Glutamatergic neuron (in vitro differentiated cells): ENCODE data around the gene PTBP3. TPM values are rescaled to one million over a fixed set of nuclear protein-coding genes. Genes with fewer than 3 reads are reported as not detected.

Source experiments
- DNase-seq: peaks from one replicate; pipeline ENCODE4 v3.0.0; 2022
- H3K27ac Mint-ChIP-seq: one replicate; pipeline ENCODE4 v1.8.0; 2020; ENCODE audit warnings: mild to moderate bottlenecking, mixed read lengths, inconsistent platforms; ENCODE audit not compliant: unreplicated experiment
- H3K27me3 Mint-ChIP-seq: one replicate; pipeline ENCODE4 v1.8.0; 2020; ENCODE audit warnings: mild to moderate bottlenecking, moderate library complexity, mixed read lengths, inconsistent platforms; ENCODE audit not compliant: unreplicated experiment
- H3K36me3 Mint-ChIP-seq: one replicate; pipeline ENCODE4 v1.8.0; 2020; ENCODE audit warnings: mild to moderate bottlenecking, mixed read lengths, inconsistent platforms; ENCODE audit not compliant: unreplicated experiment
- H3K4me1 Mint-ChIP-seq: one replicate; pipeline ENCODE4 v1.8.0; 2020; ENCODE audit warnings: mild to moderate bottlenecking, low read depth, mixed read lengths, inconsistent platforms; ENCODE audit not compliant: unreplicated experiment
- H3K4me3 Mint-ChIP-seq: one replicate; pipeline ENCODE4 v1.8.0; 2020; ENCODE audit warnings: mild to moderate bottlenecking, mixed read lengths, inconsistent platforms; ENCODE audit not compliant: unreplicated experiment
- H3K9me3 Mint-ChIP-seq: one replicate; pipeline ENCODE4 v1.8.0; 2020; ENCODE audit warnings: mild to moderate bottlenecking, moderate library complexity, mixed read lengths, inconsistent platforms; ENCODE audit not compliant: unreplicated experiment
- total RNA-seq: library from RNA; stranded (reverse); fragmentation: NEBNext Ultra II Directional; extraction: Animal tissue kit (Norgen Biotek cat#: 25700); gene quantifications from one replicate; pipeline ENCODE4 v1.2.1, GENCODE V29; 2021; ENCODE audit not compliant: unreplicated experiment
- TF ChIP-seq, protein P1 (sequence below): fragments of 200-600 bp; sonication (generic); IDR thresholded peaks from one replicate; pipeline ENCODE4 v1.5.0; 2021; ENCODE audit not compliant: partially characterized antibody, unreplicated experiment

Gene PTBP3
- total RNA-seq, 1 donor from 2014 or later, result 48.6 TPM

DNA sequence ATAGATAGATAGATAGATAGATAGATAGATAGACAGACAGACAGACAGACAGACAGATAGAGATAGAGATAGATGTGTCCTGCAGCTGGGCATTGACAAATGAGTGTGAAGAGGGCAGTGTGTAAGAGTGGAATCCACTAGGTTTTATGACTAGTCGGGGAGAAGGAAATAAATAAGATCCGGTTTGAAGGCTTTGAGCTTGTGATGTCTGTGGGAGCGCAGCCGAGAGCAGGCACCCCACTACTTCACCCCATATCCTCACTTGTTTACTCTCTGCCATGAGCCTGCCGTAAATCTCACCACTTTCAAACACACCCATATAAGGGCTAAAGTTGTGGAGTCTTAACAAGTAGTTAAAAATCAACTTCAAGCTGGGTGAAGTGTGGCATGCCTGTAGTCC lies 156.9 kb downstream of the PTBP3 start:
- Mint-ChIP-seq H3K9me3 (peaks cover 6% of the 10 kb centered on the region), H3K27ac (no peak overlapping the region), H3K4me3 (peak overlapping the region; percentile 86), H3K27me3 (peaks cover 5% of the 10 kb centered on the region), H3K4me1 (peaks cover 14% of the 10 kb centered on the region), H3K36me3 (peaks cover 5% of the 10 kb centered on the region)
- TF ChIP-seq, protein P1, sequence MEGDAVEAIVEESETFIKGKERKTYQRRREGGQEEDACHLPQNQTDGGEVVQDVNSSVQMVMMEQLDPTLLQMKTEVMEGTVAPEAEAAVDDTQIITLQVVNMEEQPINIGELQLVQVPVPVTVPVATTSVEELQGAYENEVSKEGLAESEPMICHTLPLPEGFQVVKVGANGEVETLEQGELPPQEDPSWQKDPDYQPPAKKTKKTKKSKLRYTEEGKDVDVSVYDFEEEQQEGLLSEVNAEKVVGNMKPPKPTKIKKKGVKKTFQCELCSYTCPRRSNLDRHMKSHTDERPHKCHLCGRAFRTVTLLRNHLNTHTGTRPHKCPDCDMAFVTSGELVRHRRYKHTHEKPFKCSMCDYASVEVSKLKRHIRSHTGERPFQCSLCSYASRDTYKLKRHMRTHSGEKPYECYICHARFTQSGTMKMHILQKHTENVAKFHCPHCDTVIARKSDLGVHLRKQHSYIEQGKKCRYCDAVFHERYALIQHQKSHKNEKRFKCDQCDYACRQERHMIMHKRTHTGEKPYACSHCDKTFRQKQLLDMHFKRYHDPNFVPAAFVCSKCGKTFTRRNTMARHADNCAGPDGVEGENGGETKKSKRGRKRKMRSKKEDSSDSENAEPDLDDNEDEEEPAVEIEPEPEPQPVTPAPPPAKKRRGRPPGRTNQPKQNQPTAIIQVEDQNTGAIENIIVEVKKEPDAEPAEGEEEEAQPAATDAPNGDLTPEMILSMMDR, result no peak
- no peak for DNase-seq

DNA sequence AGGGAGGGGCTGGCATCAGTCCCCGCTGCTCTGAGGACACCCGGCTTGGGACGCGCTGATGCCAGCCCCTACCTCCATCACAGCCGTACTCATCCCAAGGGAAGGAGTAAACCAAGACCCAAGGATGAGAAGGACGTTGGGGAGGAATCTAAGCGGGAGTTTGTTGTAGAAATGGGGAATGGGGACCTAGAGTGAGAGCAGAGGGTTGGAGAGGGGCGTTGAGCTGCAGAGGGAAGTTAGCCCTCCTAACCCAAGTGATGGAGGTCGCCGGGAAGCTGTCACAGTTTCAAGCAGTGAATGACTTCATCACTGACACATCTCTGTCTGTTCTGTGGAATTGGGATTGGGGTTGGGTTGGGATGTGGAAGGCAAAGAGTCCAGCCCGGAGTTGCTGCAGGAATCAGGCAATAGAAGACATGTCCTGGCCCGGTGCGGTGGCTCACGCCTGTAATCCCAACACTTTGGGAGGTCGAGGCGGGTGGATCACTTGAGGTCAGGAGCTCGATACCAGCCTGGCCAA lies 157.6 kb downstream of the PTBP3 start:
- peak overlapping the region; percentile 86 for H3K4me3 Mint-ChIP-seq
- peak overlapping the region; percentile 69 for H3K27ac Mint-ChIP-seq
- TF ChIP-seq, protein P1, result no peak
- DNase-seq, result no peak
- H3K36me3 Mint-ChIP-seq, result peaks cover 5% of the 10 kb centered on the region
- peaks cover 5% of the 10 kb centered on the region for H3K27me3 Mint-ChIP-seq
- H3K4me1 Mint-ChIP-seq, result peaks cover 11% of the 10 kb centered on the region
- peaks cover 6% of the 10 kb centered on the region for H3K9me3 Mint-ChIP-seq

DNA sequence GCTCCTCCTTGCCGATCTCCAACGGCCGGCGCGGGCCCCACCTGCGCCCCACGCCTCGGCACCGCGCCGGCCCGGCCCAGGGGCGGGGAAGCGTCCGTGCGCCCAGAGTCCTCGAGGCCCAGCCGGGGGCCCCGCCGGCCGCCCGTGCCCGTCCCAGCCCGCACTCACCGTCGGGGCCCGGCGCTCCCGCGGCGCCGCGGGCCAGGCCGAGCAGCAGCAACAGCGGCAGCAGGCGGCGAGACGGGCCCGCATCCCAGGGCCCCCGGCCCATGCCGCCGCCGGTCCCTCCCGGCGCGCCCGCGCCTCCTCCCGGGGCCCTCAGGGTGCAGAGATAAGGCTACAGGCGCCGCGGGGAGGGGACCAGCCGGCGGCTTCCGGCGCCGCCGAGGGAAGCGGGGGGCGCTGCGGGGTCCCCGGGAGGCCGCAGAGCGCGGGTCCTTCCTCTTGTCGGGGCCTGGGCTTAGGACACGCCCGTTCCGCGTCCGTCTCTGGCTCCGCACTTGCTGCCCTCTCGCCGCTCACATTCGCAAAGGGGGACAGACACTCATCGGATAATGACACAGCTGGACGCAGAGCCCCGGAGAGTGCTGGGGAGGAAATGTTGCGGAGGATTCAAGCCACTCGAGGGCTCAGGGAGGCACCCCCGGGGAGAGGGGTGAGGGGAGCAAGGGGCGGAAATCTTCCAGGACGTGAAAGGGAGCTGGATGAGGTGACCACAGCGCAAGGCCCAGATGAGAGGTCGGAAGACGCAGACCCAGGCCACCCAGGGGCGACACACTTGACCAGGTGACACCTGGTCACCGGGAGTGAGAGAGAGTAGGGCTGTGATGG lies 158.2 kb downstream of the PTBP3 start, which contains the start of gene SUSD1:
Gene SUSD1, minus strand, starts transcription at position 333 of the 831 bp plus-strand sequence. Its CDS starts 62 bp downstream, at position 271.
- Mint-ChIP-seq H3K4me3 (peak within 1 kb of the TSS; percentile 87), H3K27ac (peak within 1 kb of the TSS; percentile 88), H3K9me3 (peaks cover 6% of the 10 kb centered on the region), H3K4me1 (peaks cover 7% of the 10 kb centered on the region), H3K27me3 (peaks cover 5% of the 10 kb centered on the region), H3K36me3 (peaks cover 9% of the 10 kb centered on the region)
- DNase-seq, result peak; percentile 66
- TF ChIP-seq, protein P1, result no peak

DNA sequence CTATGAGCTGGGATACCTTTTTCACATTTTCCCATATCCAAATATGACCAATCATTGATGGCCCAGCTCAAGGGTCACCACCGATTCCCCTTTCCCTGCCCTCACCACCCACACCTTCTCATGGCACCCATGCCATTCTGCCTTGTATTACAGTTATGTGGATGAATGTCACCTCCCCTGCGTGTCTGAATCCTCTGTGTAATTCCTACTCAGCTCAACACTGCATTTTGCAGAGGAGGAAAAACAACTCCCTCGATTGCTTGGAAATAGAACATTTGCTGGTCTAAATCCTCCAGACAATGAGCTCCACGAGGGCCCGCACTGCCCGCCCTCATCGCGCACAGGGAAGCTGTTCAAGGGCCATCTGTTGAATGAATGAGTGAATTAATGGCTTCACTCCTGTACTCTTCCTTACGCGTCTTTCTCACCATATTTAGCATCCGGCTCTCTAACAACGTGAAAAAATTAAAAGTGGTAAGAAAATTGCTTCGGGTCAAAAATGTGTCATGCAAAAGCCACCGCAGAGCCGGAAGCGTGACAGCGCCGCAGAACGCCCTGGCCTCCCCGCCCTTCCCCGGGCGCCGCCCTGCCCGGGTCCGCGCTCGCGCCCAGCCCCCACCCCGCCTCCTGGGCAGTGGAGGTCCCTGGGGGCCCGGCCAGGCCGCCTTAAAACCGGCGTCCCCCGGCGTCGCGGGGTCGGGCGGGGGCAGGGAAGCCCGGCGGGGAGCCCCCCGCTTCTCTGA lies 159.0 kb downstream of the PTBP3 start:
- Mint-ChIP-seq H3K4me1 (peaks cover 7% of the 10 kb centered on the region), H3K27ac (peak overlapping the region; percentile 88), H3K36me3 (peaks cover 9% of the 10 kb centered on the region), H3K9me3 (peaks cover 6% of the 10 kb centered on the region), H3K4me3 (peak overlapping the region; percentile 87), H3K27me3 (peaks cover 5% of the 10 kb centered on the region)
- TF ChIP-seq, protein P1, result no peak
- peak; percentile 79 for DNase-seq
